Panc1 (cell line): ENCODE results near the gene ZDHHC20. TPM values are rescaled to one million over a fixed set of nuclear protein-coding genes. Genes with fewer than 3 reads are reported as not detected.

ENCODE experiments used
- ATAC-seq: fragments of 200-7000 bp; cut with Tn5 transposase; 2 replicates; pipeline ENCODE4 v1.9.1; 2020; ENCODE audit warnings: mild to moderate bottlenecking, moderate library complexity
- BruUV-seq: library from RNA; stranded (reverse); fragments of 400-500 nt; replicated peaks from 2 replicates; lab custom pipeline; 2021; lab: Mats Ljungman, UMichigan
- CTCF ChIA-PET: fragments of 300-600 bp; sonication (Branson Sonifier 250); formaldehyde crosslinking; loops from one replicate; lab custom pipeline; 2022; ENCODE audit warnings: antibody characterized with exemption; lab: Charles Lee
- POLR2A ChIA-PET: fragments of 300-600 bp; sonication (Branson Sonifier 250); formaldehyde crosslinking; loops from one replicate; lab custom pipeline; 2022; ENCODE audit warnings: antibody characterized with exemption; lab: Charles Lee
- DNase-seq: peaks from one replicate; pipeline ENCODE4 v3.0.0-alpha.2; 2010; ENCODE audit warnings: low read depth, low spot score
- H3K27ac ChIP-seq: 2 replicates; pipeline ENCODE4 v1.5.1; 2011; ENCODE audit warnings: mild to moderate bottlenecking, low read length, inconsistent platforms
- H3K27me3 ChIP-seq: fragments of 200-500 bp; sonication (Bioruptor generic); 2 replicates; pipeline ENCODE4 v1.6.0; 2014; ENCODE audit warnings: low read length, inconsistent platforms; ENCODE audit not compliant: control insufficient read depth, insufficient read depth
- H3K36me3 ChIP-seq: fragments of 200-500 bp; sonication (Bioruptor generic); 2 replicates; pipeline ENCODE4 v1.5.1; 2014; ENCODE audit warnings: inconsistent platforms, mild to moderate bottlenecking, low read length, moderate library complexity; ENCODE audit not compliant: control insufficient read depth, insufficient read depth
- H3K4me1 ChIP-seq: 2 replicates; pipeline ENCODE4 v1.5.1; 2011; ENCODE audit warnings: inconsistent platforms, mild to moderate bottlenecking, low read length, moderate library complexity; ENCODE audit not compliant: control insufficient read depth, insufficient read depth
- H3K4me3 ChIP-seq, 2 experiments: 2 replicates each; pipeline ENCODE4 v1.5.1; 2011 to 2012; ENCODE audit warnings: low read depth in 2 of 2, low read length in 2 of 2, mild to moderate bottlenecking in 2 of 2, inconsistent platforms in 1 of 2, moderate library complexity in 1 of 2
- H3K9me3 ChIP-seq: fragments of 200-500 bp; sonication (Bioruptor generic); 2 replicates; pipeline ENCODE4 v1.5.1; 2014; ENCODE audit warnings: low read depth, mild to moderate bottlenecking, inconsistent platforms, low read length, moderate library complexity; ENCODE audit not compliant: control insufficient read depth, insufficient read depth
- CTCF ChIP-seq: fragments of 450-650 bp; IDR thresholded peaks from 2 replicates; pipeline ENCODE4 v1.5.1; 2017; ENCODE audit warnings: mild to moderate bottlenecking
- POLR2AphosphoS5 ChIP-seq: IDR thresholded peaks from 2 replicates; pipeline ENCODE4 v1.6.1; 2012; ENCODE audit warnings: mild to moderate bottlenecking, low read depth, low read length, moderate library complexity
- REST ChIP-seq, 2 experiments: IDR thresholded peaks; 2 replicates each; pipeline ENCODE4 v1.6.1; 2011 to 2012; ENCODE audit warnings: low read depth in 2 of 2, control low read depth in 1 of 2, low read length in 1 of 2, mild to moderate bottlenecking in 1 of 2, moderate library complexity in 1 of 2; ENCODE audit not compliant: insufficient read depth in 1 of 2
- SIN3A ChIP-seq: IDR thresholded peaks from 2 replicates; pipeline ENCODE4 v1.6.1; 2012; ENCODE audit warnings: low read depth, mild to moderate bottlenecking, low read length, moderate library complexity, borderline replicate concordance; ENCODE audit not compliant: insufficient read depth
- TCF7L2 ChIP-seq: IDR thresholded peaks from 2 replicates; pipeline ENCODE4 v1.6.1; 2011; ENCODE audit warnings: mild to moderate bottlenecking, low read depth, low read length, inconsistent platforms
- in situ Hi-C: cut with HindIII; loops from 2 replicates; pipeline ENCODE4 v1.10.0; 2016; ENCODE audit warnings: low sequenced_read_pairs, low pct_unique_long_range_greater_than_20kb
- intact Hi-C: fragments of 100-400 bp; cut with micrococcal nuclease; formaldehyde crosslinking; loops from one replicate; pipeline ENCODE4 v1.10.0; 2022; ENCODE audit not compliant: unreplicated experiment
- total RNA-seq: library from RNA; stranded (reverse); gene quantifications from one replicate; pipeline ENCODE4 v1.2.1, GENCODE V29; 2021; ENCODE audit not compliant: unreplicated experiment

The ZDHHC20 gene
- total RNA-seq, 1 experiment from 2014 or later = 38.7 TPM

- DNase-seq (no peak), ATAC-seq (no peak)
- in situ Hi-C loops (no loop called here), intact Hi-C loops (no loop called here)
- no TSS peak for BruUV-seq
- POLR2A ChIA-PET = no interaction called here
- TF ChIP-seq REST (IDR thresholded peaks at IDR 0.05; ENCODE audit: insufficient read depth in 1 of 2, low read depth in 2 of 2, low read length in 1 of 2) (no peak), SIN3A (no peak), TCF7L2 (no peak), POLR2AphosphoS5 (no peak), CTCF (no peak)
- Histone ChIP-seq H3K36me3 (no peaks in the 10 kb centered on the region), H3K9me3 (no peaks in the 10 kb centered on the region), H3K4me1 (no peaks in the 10 kb centered on the region), H3K27ac (no peak overlapping the region), H3K27me3 (no peaks in the 10 kb centered on the region), H3K4me3 (no peak overlapping the region)
- CTCF ChIA-PET = no interaction called here
These were observed 98.6 kb downstream of the ZDHHC20 start for GRCh38 chr13:21360463-21360862.

GRCh38 chr13:21359855-21360254, 99.2 kb downstream of the ZDHHC20 start:
- Histone ChIP-seq H3K27me3 (no peaks in the 10 kb centered on the region), H3K4me3 (no peak overlapping the region), H3K36me3 (no peaks in the 10 kb centered on the region), H3K4me1 (no peaks in the 10 kb centered on the region), H3K9me3 (no peaks in the 10 kb centered on the region), H3K27ac (no peak overlapping the region)
- ChIA-PET POLR2A (no interaction called here), CTCF (no interaction called here)
- ATAC-seq (no peak), DNase-seq (no peak)
- intact Hi-C loops (no loop called here), in situ Hi-C loops (no loop called here)
- BruUV-seq = no TSS peak
- no peak for TF ChIP-seq SIN3A
- no peak for TF ChIP-seq TCF7L2
- TF ChIP-seq REST (IDR thresholded peaks at IDR 0.05; ENCODE audit: insufficient read depth in 1 of 2, low read depth in 2 of 2, low read length in 1 of 2) = no peak
- no peak for TF ChIP-seq POLR2AphosphoS5
- no peak for TF ChIP-seq CTCF
